Gastrocnemius medialis (tissue), 4 donors: ENCODE results near the gene MTRFR. TPM values are rescaled to one million over a fixed set of nuclear protein-coding genes. Genes with fewer than 3 reads are reported as not detected.
"Not testable (repeated sequence)": the region's sequence is repeated elsewhere in the genome, so short reads cannot be mapped to it uniquely, and the experiment has no call there.

Experiments used
- ATAC-seq, 2 donors: fragments of 150-250 bp; one replicate each; pipeline ENCODE4 v1.9.1; 2016
- DNase-seq, 2 donors: peaks; one replicate each; pipeline ENCODE4 v3.0.0-alpha.2; 2019
- H3K27ac ChIP-seq, 4 donors: fragments of 200-600 bp; sonication (generic); 1 replicate in 1 of 4; 2 replicates in 3 of 4; pipeline ENCODE4 v1.5.1; 2016 to 2018; ENCODE audit warnings: mild to moderate bottlenecking in 2 of 4, moderate library complexity in 1 of 4
- H3K27me3 ChIP-seq, 3 donors: fragments of 200-600 bp; sonication (generic) in 2 of 3; 1 replicate in 1 of 3; 2 replicates in 2 of 3; pipeline versions ENCODE4 v1.5.1 to v1.6.0; 2016 to 2019; ENCODE audit warnings: mild to moderate bottlenecking in 1 of 3, moderate library complexity in 1 of 3
- H3K36me3 ChIP-seq, 2 donors: fragments of 200-600 bp; sonication (generic) in 1 of 2; one replicate each; pipeline ENCODE4 v1.5.1; 2017 to 2018
- H3K4me1 ChIP-seq, 2 donors: fragments of 200-600 bp; sonication (generic) in 1 of 2; one replicate each; pipeline ENCODE4 v1.5.1; 2016 to 2017; ENCODE audit warnings: mild to moderate bottlenecking in 2 of 2
- H3K4me3 ChIP-seq, 4 donors: fragments of 200-600 bp; sonication (generic) in 3 of 4; 1 replicate in 1 of 4; 2 replicates in 3 of 4; pipeline ENCODE4 v1.5.1; 2016 to 2019; ENCODE audit warnings: mild to moderate bottlenecking in 2 of 4
- H3K9me3 ChIP-seq, 3 donors: fragments of 200-600 bp; sonication (generic) in 2 of 3; 1 replicate in 1 of 3; 2 replicates in 2 of 3; pipeline ENCODE4 v1.5.1; 2016 to 2019
- POLR2A ChIP-seq, 2 donors: fragments of 450-650 bp; IDR thresholded peaks; one replicate each; pipeline ENCODE4 v1.6.1; 2017; ENCODE audit warnings: antibody characterized with exemption in 2 of 2, mild to moderate bottlenecking in 2 of 2, moderate library complexity in 2 of 2
- in situ Hi-C, 4 donors: fragments of 200-750 bp; cut with MboI; loops; one replicate each; pipeline versions ENCODE4 v1.15.0 to v1.8.0; 2017; ENCODE audit warnings: low sequenced_read_pairs in 4 of 4
- intact Hi-C: fragments of 100-400 bp; cut with DNase I; formaldehyde crosslinking; loops from one replicate; pipeline ENCODE4 v1.15.1; 2023; ENCODE audit warnings: low total_unique reads
- total RNA-seq, 4 donors: library from RNA; depleted of rRNA; stranded (reverse); fragments of >200 nt; gene quantifications; one replicate each; pipeline versions ENCODE4 v1.1.0 to v1.2.3, GENCODE V29; 2016
- TF ChIP-seq, protein P1 (sequence below), 5 experiments: fragments of 450-650 bp in 3 of 5; fragments of 200-600 bp in 2 of 5; sonication (generic) in 2 of 5; IDR thresholded peaks in 4 of 5; conservative IDR thresholded peaks in 1 of 5; 1 replicate in 4 of 5; 2 replicates in 1 of 5; pipeline ENCODE4 v1.5.1; 2016 to 2019; ENCODE audit warnings: antibody characterized with exemption in 5 of 5, mild to moderate bottlenecking in 3 of 5, moderate library complexity in 3 of 5

MTRFR gene
- total RNA-seq, 4 donors from 2014 or later = 4.7 to 14.1 (median 5.6) TPM

DNA sequence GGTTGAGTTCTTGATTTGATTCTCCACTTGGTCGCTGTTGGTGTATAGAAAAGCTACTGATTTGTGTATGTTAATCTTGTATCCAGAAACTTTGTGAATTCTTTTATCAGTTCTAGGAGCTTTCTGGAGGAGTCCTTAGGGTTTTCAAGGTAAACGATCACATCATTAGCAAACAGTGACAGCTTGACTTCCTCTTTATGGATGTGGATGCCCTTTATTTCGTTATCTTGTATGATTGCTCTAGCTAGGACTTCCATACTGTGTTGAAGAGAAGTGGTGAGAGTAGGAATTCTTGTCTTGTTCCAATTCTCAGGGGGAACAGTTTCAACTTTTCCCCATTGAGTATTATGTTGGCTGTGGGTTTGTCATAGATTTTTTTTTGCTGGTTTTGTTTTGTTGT is 12.4 kb downstream of the MTRFR start:
- Histone ChIP-seq H3K27me3 (no peaks in the 10 kb centered on the region), H3K4me3 (no peak overlapping the region), H3K27ac (no peak overlapping the region), H3K4me1 (peaks cover 29 to 30% of the 10 kb centered on the region in 2 donors), H3K36me3 (no peaks in the 10 kb centered on the region), H3K9me3 (no peaks in the 10 kb centered on the region)
- DNase-seq = no peak
- no peak for ATAC-seq
- TF ChIP-seq, protein P1, sequence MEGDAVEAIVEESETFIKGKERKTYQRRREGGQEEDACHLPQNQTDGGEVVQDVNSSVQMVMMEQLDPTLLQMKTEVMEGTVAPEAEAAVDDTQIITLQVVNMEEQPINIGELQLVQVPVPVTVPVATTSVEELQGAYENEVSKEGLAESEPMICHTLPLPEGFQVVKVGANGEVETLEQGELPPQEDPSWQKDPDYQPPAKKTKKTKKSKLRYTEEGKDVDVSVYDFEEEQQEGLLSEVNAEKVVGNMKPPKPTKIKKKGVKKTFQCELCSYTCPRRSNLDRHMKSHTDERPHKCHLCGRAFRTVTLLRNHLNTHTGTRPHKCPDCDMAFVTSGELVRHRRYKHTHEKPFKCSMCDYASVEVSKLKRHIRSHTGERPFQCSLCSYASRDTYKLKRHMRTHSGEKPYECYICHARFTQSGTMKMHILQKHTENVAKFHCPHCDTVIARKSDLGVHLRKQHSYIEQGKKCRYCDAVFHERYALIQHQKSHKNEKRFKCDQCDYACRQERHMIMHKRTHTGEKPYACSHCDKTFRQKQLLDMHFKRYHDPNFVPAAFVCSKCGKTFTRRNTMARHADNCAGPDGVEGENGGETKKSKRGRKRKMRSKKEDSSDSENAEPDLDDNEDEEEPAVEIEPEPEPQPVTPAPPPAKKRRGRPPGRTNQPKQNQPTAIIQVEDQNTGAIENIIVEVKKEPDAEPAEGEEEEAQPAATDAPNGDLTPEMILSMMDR (IDR thresholded peaks at IDR 0.05 in 4 of 5, conservative IDR thresholded peaks at IDR 0.05 in 1 of 5) = no peak
- no peak for TF ChIP-seq POLR2A (IDR thresholded peaks at IDR 0.05)
- intact Hi-C loops (no loop called here), in situ Hi-C loops (no loop called here)

DNA sequence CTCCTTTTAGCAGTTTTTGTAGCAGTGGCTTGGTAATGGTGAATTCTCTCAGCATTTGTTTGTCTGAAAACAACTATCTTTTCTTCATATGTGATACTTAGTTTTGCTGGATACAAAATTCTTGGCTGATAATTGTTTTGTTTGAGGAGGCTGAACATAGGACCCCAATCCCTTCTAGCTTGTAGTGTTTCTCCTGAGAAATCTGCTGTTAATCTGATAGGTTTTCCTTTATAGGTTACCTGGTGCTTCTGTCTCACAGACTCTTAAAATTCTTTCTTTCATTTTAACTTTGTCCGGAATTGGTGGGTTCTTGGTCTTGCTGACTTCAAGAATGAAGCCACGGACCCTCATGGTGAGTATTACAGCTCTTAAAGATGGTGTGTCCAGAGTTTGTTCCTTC is 14.9 kb downstream of the MTRFR start:
- ATAC-seq, H3K27me3 ChIP-seq, H3K4me3 ChIP-seq, H3K9me3 ChIP-seq, H3K36me3 ChIP-seq, H3K27ac ChIP-seq, in situ Hi-C loops, intact Hi-C loops, DNase-seq: not testable (repeated sequence)
- H3K4me1 ChIP-seq = peaks cover 31 to 34% of the 10 kb centered on the region in 2 donors

DNA sequence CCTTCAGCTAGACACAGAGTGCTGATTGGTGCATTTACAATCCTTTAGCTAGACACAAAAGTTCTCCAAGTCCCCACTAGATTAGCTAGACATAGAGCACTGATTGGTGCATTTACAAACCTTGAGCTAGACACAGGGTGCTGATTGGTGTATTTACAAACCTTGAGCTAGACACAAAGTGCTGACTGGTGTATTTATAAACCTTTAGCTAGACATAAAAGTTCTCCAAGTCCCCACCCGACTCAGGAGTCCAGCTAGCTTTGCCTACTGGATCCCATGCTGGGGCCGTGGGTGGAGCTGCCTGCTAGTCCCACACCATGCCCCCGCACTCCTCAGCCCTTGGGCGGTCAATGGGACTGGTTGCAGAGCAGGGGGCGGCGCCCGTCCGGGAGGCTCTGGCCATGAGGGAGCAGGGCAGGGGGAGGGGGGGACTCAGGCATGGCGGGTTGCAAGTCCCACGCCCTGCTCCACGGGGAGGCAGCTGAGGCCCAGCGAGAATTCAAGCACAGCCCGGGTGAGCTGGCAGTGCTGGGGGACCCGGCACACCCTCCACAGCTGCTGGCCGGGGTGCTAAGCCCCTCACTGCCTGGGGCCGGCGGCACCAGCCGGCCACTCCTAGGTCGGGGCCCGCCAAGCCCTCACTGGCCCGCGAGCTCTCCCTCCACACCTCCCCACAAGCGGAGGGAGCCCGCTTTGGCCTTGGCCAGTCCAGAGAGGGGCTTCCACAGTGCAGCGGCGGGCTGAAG is 15.9 kb downstream of the MTRFR start:
- H3K27ac ChIP-seq, ATAC-seq, H3K9me3 ChIP-seq, H3K27me3 ChIP-seq, DNase-seq, H3K36me3 ChIP-seq, in situ Hi-C loops, H3K4me3 ChIP-seq, intact Hi-C loops: not testable (repeated sequence)
- H3K4me1 ChIP-seq = peaks cover 39 to 40% of the 10 kb centered on the region in 2 donors

GRCh38 chr12:123250471-123251383 is 17.5 kb downstream of the MTRFR start:
- H3K36me3 ChIP-seq = peaks cover 0 to 16% of the 10 kb centered on the region in 2 donors
- H3K4me1 ChIP-seq = peaks cover 44 to 49% of the 10 kb centered on the region in 2 donors
- peak overlapping the region in 2 of 4 donors; percentile 10 to 32 for H3K4me3 ChIP-seq
- intact Hi-C loops (no loop called here), in situ Hi-C loops (no loop called here)
- peak overlapping the region; percentile 53 to 80 (median 68) for H3K27ac ChIP-seq
- H3K27me3 ChIP-seq = no peaks in the 10 kb centered on the region
- peak in 1 of 2 donors; percentile 40 for DNase-seq
- TF ChIP-seq, protein P1 (IDR thresholded peaks at IDR 0.05 in 4 of 5, conservative IDR thresholded peaks at IDR 0.05 in 1 of 5) = no peak
- peak in 1 of 2 donors; percentile 20 for ATAC-seq
- H3K9me3 ChIP-seq = no peaks in the 10 kb centered on the region

GRCh38 chr12:123251403-123252076 is 18.3 kb downstream of the MTRFR start:
- Histone ChIP-seq H3K4me3 (peak overlapping the region in 2 of 4 donors; percentile 10 to 32), H3K4me1 (peaks cover 44 to 49% of the 10 kb centered on the region in 2 donors), H3K36me3 (peaks cover 0 to 16% of the 10 kb centered on the region in 2 donors), H3K27me3 (no peaks in the 10 kb centered on the region), H3K27ac (peak overlapping the region; percentile 53 to 80 (median 68)), H3K9me3 (no peaks in the 10 kb centered on the region)
- in situ Hi-C loops (no loop called here), intact Hi-C loops (no loop called here)
- no peak for TF ChIP-seq POLR2A (IDR thresholded peaks at IDR 0.05)
- TF ChIP-seq, protein P1 (IDR thresholded peaks at IDR 0.05 in 4 of 5, conservative IDR thresholded peaks at IDR 0.05 in 1 of 5) = no peak
- DNase-seq = no peak
- ATAC-seq = peak; percentile 65 to 69

GRCh38 chr12:123252365-123252764 is 19.1 kb downstream of the MTRFR start:
- in situ Hi-C loops = not testable (repeated sequence)

More at GRCh38 chr12:123252365-123252764, 19.1 kb downstream of the MTRFR start:
- H3K27me3 ChIP-seq, H3K9me3 ChIP-seq, H3K4me3 ChIP-seq, intact Hi-C loops, DNase-seq: not testable (repeated sequence)
- H3K36me3 ChIP-seq = peaks cover 0 to 23% of the 10 kb centered on the region in 2 donors
- ATAC-seq = peak in 1 of 2 donors; percentile 32
- peaks cover 40 to 45% of the 10 kb centered on the region in 2 donors for H3K4me1 ChIP-seq
- H3K27ac ChIP-seq = peak overlapping the region; percentile 53 to 80 (median 68)
